Ammon's horn (tissue), 1 donor: ENCODE results near the gene TELO2.

Experiments used
- DNase-seq: peaks from one replicate; pipeline ENCODE4 v3.0.0-alpha.2; 2016; ENCODE audit warnings: low spot score

TELO2 gene

DNA sequence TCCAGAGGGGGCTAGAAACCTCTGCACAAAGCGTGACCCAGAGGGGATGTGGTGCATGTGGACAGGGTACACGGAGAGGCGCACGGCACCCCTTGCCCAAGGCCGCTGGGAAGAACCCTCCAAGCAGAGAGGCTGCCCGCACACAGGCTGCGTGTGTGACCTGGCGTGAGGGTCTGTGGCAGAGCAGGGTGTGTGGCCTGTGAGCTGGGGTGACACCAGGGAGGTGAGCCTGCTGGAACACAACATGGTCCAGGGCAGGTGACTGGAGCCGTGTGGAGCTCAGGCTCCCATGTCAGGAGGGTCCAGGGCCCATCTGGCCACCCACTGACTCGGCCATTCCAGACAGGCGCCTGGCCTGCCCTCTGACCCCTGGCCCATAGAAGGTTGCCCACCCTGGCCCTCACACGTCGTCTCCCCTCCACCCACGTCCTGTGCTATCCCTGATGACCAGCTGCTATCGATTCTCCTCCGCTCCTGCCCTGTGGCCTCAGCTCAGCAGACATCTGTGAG, 25.5 kb downstream of the TELO2 start:
- DNase-seq: no peak

DNA sequence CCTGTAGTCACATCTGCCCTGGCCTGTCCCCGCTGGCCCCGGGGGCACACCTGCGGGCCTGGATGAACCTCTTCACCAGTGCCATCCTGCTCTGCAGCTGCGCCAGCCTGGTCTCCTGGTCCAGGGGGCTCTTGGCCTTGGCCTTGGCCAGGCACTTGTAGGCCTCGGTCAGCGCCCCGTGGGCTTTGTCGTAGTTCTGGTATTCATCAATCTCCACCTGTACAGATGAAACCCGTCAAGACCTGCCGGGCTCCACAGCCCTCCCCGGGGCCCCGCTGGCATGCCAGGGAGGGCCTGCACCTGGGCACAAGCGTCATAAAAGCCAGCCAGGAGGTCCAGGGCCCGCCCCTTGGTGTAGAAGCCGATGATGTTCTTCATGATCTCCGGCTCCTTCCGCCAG, 26.7 kb downstream of the TELO2 start:
- DNase-seq: no peak

DNA sequence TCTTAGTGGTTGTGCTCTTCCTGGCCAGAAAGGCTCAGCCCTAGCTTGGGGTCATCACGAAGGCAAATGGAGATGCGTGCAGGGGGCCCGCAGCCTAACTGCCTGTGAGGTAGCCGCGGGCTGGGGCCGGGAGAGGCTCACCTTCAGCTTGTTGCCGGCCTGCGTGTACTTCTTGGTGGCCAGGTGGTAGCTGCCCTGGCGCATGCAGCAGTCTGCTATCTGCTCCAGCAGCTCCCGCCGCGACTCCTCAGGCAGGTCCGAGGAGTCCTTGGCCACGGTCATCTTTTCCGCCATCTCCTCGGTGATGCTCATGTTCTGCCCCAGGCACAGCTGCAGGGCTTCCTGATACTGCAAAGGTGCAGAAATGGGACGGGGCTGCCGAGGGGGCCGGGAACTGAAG, 27.3 kb downstream of the TELO2 start:
- DNase-seq: no peak

GRCh38 chr16:1523581-1524245, 30.6 kb downstream of the TELO2 start:
- DNase-seq: no peak

DNA sequence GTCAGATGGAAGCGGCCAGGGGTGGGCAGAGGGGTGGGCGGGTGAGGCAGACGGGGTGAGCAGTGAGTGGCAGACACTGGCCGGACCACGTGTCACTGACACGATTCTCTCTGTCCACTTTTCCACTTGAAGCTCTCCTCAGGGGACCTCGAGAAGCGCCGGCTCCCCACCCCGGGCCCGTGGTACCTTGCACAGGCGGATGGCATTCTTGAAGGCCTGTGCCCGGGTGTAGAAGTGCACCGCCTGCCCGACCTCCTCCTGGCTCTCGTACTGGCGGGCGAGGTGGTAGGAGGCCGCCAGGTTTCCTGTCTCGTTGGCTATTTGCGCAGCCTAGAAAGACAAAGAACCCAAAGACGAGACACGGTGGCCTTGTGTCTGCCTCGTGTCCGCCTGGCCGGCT, 31.2 kb downstream of the TELO2 start:
- no peak for DNase-seq

GRCh38 chr16:1525871-1526607, 32.9 kb downstream of the TELO2 start:
- DNase-seq: no peak

DNA sequence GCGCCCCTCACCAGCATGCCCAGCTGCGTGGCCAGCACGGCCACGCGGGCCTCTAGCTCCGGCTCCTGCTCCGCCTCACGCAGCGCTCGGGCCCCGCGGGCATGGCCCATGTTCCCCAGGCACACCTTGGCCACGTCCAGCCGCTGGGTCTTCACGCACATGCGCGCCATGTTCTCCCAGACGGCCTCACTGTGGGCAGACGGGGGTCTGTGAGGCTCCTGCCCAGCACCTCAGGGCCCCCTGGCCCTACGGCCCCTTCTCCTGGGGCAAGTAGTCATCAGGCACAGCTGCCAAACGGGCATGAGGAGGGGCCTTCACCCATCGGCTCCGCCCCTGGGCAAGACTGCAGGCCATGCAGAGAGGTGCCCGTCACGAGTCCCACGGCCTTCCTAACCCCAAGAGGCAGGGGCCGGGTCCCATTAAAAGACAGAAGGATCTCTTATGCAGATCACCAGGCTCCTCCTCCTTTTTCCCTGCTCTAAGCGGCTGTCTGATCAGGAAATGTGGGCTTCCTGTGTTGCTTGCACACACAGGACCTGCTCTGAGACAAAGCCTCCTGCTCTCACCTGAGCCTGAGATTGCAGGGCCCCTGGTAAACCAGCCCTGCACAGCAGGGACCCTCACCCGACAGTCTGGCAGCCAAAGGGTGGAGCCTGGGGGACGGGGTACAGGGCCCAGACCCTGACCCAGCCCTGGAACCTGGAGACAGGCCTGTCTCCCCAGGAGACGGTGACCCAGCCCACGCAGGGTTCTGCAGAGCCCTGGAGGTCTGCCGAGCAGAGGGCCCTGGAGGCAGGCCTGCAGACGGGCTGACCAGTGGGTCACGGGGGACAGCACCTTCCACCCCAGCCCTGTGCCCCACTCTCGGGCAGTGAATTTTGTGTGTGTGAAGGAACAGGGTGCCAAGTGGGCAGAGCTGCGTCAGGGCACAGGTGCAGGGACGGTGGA, 33.7 kb downstream of the TELO2 start:
- DNase-seq: no peak

- DNase-seq: no peak
These were observed 35.0 kb downstream of the TELO2 start for GRCh38 chr16:1527836-1528811.

GRCh38 chr16:1528921-1529537, 35.9 kb downstream of the TELO2 start:
- DNase-seq: no peak

DNA sequence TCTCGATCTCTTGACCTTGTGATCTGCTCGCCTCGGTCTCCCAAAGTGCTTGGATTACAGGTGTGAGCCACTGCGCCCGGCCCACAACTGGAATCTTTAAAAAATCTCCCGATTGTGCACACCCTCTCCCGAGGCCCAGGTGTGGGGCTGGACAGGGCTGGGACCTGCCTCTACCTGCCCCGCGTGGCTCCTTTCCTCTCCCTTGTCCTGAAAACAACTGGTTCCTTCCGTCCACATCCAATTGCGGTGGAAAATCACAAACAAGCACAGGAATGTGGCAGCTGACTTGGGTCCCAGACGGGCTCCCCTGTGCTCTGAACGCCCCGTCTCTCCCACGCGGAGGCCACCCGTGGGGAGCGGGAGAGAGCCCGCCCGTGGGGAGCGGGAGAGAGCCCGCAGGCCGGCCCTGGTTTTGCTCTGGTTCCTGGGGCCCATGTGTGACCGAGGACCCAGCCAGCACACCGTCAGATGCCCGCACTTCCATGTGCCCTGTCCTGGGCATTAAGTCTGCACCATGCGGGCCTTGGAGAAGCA, 37.3 kb downstream of the TELO2 start:
- DNase-seq: no peak

DNA sequence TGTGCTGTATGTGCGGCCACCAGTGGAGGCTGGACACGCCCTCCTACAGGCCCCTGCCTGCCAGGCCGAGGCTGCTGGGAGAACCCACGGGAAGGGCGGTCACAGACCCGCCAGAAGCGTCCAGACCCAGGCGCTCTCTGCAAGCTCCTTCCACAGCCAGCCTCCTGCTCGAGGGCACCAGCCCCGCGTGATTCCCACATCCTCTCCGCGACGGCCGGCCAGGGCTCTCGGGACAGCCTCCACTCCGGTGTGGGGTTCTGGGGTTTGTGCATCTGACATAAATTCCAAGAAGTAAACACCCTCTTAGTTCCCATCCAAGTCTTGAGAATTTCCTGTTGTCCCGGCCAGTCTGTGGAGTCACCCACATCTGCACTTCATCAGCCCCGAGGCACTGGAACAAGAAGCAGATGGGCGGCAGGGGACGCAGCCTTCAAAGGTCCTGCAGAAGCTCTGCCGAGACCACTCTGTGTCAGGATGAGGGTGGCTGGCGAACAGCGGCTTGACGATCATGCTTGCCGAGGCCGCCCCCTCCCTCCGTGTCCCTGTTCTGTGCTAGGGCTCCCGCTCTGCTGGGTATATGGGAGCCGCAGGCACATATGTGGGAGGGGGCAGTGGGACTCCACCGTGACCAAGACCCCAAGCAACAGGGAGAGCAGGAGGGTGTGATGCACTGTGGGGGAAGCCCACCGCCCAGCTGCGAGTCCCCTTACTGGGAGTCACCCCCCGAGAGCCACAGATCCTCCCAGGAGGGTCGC, 37.9 kb downstream of the TELO2 start:
- DNase-seq: no peak

DNA sequence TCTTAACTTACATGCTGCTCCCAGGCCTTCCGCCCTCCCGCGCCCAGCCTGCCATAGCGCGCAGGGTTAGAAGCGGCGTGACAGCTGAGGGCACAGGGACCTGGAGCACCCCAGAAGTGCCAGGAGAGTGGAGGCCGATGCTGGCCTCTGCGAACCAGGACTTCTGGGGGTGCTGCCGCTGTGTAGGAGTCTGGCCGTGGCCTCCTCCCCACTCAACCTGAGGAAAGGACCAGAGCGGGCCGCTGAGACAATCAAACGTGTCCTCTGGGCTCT, 38.4 kb downstream of the TELO2 start:
- no peak for DNase-seq

- no peak for DNase-seq
These were observed 39.1 kb downstream of the TELO2 start for GRCh38 chr16:1532081-1532760.

DNA sequence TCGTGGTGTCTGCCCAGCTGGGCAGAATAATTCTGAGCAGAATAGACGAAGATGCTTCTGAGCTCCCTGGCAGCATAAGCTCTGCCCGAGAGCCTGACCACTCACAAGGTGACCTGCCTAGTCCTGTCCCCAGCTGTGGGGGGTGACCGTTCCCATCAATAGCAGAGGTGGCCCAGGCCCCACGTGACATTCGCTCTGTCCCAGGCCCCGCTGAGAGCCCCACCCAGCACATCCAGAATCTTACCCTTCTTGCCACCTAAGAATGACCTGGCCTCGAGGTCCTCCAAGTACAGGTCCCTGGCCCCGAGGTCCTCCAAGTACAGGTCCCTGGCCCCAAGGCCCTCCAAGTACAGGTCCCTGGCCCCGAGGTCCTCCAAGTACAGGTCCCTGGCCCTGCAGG, 39.6 kb downstream of the TELO2 start:
- DNase-seq: no peak

- no peak for DNase-seq
These were observed 40.3 kb downstream of the TELO2 start, which contains the start of gene TMEM204 for GRCh38 chr16:1533443-1533951. TSS of gene TMEM204 (plus strand) at chr16:1533666. CDS start at chr16:1534276, 610 bp downstream.

- no peak for DNase-seq
These were observed 41.2 kb downstream of the TELO2 start for GRCh38 chr16:1534021-1535020.

DNA sequence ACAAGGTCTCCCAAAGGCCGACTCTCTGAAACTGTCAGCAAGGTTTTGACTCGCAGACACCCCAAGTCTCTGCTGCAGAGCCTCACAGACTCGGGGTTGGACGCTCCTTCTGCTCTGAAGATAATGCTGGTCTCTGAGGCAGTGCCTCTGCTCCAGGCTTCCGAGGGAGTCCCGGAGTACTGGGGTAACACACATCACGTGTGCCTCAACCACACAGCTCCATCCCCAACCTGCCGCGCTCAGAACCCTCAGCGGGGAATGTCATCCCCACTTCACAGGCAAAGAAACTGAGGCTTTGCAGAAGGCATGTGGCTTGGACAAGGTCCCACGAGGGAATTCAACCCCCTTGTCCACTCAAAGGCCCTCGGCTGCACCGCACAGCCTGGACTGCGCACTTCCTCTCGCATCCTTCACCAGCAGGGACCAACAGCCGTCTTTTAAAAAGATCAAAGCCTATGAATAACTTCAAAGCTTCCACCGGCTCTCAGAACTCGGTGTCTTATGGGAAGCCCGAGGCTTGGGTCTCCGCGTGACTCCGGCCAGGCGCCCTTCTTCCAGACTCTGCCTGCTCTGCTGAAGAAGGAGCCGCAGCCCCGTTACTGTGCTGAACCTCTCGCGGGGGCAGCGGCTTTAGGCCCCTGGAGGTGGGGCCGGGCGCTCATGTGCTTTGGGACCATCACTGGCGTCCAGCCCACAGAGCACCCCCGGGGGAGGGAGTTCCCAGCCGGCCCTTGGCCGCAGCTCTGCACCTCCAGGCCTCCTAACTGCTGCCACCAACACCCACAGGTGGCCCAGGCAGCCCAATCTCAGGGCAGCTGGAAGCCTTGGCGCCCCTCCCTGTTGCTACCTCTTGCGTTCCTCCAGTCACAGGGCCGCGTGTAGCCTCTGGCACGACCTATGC, 42.5 kb downstream of the TELO2 start:
- DNase-seq: no peak
